HG03520 (cell line): Measurements from ENCODE around the gene KRTAP1-4.
"Not testable (repeated sequence)": the region's sequence is repeated elsewhere in the genome, so short reads cannot be mapped to it uniquely, and the experiment has no call there.

Source experiments
- ATAC-seq: cut with Tn5 transposase; IDR thresholded peaks from one replicate; pipeline ENCODE4 v1.9.1; 2021; ENCODE audit warnings: mild to moderate bottlenecking, moderate library complexity; ENCODE audit not compliant: unreplicated experiment

The KRTAP1-4 gene

DNA sequence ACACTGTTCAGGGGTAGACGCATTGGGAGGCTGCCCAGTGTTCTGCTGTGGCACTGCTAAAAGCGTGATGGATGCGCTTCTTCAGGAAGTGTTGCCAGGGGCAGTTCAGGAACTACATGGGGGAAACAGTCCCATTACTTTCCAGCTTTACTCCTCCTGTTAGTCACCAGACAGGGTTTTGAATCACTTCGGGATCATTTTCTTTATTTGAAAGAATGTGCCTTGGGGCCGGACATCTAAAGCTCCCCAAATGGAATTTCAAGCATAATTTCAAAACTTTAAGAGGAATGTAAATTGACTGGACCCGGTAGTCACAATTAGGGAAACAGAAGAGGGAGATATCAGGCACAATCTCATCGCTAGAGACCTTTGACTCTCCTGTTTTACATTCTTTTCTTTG lies 18.4 kb upstream of the KRTAP1-4 start:
- ATAC-seq: no peak

DNA sequence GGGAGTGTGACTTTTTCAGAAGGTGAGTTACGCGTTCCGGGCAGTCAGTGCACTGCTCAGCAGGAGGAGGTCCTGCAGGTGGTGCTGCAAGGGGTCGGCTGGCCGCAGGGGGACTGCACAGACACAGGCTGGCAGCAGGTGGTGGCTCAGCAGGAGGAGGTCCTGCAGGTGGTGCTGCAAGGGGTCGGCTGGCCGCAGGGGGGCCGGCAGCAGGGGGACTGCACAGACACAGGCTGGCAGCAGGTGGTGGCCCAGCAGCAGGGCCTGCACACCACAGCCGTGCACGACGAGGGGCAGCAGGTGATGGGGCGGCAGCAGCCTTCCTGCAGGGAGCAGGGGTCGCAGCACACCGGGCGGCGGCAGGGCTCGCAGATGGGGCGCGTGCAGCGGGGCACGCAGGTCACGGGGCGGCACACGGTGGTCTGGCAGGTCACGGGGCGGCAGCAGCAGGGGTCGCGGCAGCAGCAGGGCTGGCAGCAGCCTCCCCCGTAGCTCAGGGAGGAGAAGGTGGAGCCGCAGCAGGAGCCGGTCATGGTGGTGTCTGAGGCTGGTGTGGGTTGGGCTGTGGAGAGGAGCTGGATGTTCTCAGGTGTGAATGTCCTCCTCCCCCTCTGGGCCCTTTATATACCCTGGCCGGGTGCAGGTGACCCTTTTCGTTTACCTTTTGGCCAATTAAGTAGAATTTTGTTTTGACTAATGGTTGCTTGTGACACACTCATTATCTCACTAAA lies 16.9 kb upstream of the KRTAP1-4 start, which contains the start of gene KRTAP2-1:
KRTAP2-1 (minus strand) TSS at position 582 of the 731 bp plus-strand sequence; CDS start at position 533, 49 bp downstream.
- ATAC-seq: not testable (repeated sequence)

DNA sequence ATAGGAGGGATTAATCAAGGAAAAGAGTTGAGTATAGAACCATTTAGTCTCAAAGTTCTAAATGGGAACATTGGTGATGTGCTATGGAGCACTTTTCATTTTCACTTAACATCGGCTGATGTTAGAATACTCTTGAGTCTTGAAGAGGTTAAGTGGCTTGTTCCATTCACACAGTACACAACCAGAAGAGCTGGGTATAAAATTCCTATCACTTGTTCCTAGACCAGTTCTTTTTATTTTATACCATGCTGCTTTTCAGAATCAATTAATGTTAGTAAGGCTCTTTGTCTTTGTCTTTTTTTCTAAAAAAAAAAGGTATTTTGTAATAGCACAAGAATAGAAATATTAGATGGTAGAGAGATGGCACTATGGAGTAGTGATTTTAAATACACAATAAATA lies 13.0 kb upstream of the KRTAP1-4 start:
- no peak for ATAC-seq

DNA sequence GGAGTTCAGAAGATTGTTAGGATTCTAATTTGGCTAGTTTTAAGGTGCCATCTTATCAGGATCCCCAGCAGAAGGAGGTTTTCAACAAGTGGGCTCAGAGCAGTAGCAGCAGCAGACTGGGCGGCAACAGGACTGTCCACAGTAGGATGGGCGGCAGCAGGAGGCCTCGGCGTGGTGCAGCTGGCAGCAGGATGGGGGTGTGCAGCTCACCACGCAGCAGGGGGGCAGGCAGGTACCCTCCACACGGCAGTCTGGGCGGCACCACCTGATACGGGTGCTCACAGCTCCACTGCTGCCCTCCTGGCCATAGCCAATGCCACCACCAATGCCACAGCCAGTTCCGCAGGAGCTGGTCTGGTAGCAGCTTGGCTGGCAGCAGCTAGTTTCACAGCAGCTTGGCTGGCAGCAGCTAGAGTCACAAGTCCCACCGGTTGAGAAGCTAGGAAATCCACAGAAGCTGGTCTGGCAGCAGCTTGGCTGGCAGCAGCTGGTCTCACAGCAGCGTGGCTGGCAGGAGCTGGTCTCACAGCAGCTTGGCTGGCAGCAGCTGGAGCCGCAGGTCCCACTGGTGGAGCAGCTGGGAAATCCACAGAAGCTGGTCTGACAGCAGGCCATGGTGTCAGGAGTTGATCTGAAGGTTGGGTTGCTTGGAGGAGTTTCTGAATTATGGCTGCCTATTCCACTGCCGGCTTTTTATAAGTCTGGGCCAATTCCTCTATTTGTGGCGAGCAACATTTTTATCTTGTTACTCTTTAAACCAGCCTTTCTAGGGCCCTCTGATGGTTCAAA lies 11.0 kb upstream of the KRTAP1-4 start, which contains the start of gene KRTAP1-1:
KRTAP1-1 (minus strand) TSS at position 668 of the 789 bp plus-strand sequence; CDS start at position 615, 53 bp downstream.
- ATAC-seq: not testable (repeated sequence)

DNA sequence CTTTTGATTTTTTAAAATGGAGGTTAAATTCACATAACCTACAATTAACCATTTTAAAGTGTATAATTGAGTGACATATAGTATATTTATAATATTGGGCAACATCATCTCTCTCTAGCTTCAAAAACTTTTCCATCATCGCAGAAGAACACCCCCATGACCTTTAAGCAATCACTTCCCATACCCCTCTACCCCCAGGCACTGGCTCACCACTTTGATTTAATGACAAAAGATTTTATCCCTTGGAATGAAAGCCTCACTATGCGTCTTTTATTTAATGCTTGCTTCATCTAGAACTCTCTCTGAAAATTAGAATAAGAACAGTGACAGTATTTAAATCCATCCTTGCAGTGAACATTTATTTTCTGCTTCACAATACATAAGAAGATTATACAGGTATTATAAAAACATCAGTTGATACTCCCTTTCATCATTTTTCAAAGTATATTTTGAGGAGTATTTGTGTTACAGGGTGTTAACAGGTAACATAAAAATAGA lies 7.9 kb upstream of the KRTAP1-4 start:
- ATAC-seq: no peak

DNA sequence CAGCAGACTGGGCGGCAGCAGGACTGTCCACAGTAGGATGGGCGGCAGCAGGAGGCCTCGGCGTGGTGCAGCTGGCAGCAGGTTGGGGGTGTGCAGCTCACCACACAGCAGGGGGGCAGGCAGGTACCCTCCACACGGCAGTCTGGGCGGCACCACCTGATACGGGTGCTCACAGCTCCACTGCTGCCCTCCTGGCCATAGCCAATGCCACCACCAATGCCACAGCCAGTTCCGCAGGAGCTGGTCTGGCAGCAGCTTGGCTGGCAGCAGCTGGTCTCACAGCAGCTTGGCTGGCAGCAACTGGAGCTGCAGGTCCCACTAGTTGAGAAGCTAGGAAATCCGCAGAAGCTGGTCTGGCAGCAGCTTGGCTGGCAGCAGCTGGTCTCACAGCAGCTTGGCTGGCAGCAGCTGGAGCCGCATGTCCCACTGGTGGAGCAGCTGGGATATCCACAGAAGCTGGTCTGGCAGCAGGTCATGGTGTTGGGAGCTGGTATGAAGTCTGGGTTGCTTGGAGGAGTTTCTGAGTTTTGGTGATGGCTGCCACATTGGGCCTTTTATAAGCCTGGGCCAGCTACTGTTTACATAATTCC lies 4.4 kb upstream of the KRTAP1-4 start, which contains the start of gene KRTAP1-3:
KRTAP1-3 (minus strand) TSS at position 529 of the 590 bp plus-strand sequence; CDS start at position 476, 53 bp downstream.
- ATAC-seq: not testable (repeated sequence)

DNA sequence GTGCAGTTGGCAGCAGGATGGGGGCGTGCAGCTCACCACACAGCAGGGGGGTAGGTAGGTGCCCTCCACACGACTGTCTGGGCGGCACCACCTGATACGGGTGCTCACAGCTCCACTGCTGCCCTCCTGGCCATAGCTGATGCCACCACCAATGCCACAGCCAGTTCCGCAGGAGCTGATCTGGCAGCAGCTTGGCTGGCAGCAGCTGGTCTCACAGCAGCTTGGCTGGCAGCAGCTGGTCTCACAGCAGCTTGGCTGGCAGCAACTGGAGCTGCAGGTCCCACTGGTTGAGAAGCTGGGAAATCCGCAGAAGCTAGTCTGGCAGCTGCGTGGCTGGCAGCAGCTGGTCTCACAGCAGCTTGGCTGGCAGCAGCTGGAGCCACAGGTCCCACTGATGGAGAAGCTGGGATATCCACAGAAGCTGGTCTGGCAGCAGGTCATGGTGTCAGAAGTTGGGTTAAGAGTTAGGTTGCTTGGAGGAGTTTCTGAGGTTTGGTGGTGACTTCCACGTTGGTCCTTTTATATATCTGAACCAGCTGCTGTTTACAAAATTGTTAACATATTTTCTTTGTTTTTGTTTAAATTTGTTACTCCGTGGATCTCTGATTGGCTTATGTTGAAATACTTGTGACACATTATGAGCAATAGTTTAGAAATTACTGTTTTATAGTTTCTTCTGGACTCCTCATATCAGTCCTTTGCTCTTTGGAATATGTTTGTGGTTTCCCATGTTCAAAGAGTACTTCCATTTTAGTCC lies 3.1 kb downstream of the KRTAP1-4 start, which contains the start of gene KRTAP1-5:
KRTAP1-5 (minus strand) TSS at position 494 of the 757 bp plus-strand sequence; CDS start at position 441, 53 bp downstream.
- no peak for ATAC-seq

DNA sequence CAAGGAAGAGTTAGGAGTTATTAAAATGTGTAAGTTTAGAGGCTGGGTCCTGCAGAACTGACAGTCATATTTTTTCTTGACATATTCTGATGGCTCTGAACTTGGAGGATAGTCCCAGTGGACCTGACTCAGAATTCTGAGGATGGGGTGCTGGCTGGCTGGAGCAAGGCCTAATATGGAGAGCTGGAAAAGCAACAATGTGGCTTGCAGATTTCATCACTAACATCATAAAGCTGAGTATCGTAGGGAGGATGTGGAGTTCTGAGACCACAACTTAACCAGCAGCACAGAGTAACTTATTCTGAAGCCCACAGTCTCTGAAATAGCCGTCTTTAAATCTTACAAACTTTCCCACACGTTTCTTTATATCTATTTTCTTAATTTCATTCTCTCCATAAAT lies 5.3 kb downstream of the KRTAP1-4 start:
- no peak for ATAC-seq

DNA sequence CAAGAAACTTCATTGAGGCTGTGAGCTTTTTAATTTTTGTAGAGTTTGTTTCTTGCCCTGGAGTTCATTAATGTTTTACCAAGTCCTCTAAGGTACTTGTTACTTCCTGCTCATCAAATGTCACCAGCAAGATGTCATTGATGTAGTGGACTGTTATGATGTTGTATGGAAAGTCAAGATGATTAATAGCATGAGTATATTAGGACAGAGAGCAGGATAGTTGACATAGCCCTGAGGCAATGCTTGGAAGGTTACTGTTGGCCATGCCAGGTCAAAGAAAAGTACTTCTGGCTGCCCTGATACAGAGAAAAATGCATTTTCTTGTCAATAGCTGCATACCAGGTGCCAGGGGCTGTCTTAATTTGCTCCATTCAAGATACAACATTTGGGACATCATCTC lies 9.7 kb downstream of the KRTAP1-4 start:
- ATAC-seq: no peak

DNA sequence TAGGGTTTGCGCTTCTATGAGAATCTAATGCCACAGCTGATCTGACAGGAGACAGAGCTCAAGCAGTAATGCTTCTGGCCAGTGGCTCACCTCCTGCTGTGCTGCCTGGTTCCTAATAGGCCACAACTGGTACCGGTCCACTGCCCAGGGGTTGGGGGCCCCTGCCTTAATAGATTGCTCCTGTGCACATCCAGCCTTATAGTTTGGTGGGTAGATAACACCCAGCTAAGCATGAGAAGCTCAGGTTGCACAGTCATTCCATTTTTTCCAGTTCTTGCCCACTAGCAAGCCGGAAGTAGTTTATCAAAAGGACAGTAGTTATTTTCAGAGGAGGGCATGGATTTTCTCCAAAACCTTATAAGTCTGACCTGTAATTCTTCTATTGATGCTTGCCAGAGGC lies 10.6 kb downstream of the KRTAP1-4 start:
- no peak for ATAC-seq

DNA sequence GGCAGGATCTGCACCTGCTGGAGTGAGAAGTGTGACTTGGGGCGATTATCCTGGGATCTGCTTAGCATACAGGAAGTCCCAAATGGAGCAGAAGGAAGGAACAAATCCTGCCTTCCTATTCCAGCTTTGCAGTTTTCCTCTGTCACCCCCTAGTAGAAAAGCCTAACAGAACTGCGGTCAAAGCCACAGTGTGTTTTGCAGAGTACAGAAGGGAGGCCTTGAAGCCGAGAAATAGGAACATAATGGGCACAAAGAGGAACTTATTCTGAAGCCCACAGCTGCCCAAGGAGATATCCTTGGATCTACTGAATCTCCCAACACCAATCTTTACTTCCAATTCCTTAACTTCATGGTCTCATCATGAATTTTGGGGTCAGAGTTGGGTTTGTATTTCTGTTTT lies 11.5 kb downstream of the KRTAP1-4 start:
- ATAC-seq: no peak

DNA sequence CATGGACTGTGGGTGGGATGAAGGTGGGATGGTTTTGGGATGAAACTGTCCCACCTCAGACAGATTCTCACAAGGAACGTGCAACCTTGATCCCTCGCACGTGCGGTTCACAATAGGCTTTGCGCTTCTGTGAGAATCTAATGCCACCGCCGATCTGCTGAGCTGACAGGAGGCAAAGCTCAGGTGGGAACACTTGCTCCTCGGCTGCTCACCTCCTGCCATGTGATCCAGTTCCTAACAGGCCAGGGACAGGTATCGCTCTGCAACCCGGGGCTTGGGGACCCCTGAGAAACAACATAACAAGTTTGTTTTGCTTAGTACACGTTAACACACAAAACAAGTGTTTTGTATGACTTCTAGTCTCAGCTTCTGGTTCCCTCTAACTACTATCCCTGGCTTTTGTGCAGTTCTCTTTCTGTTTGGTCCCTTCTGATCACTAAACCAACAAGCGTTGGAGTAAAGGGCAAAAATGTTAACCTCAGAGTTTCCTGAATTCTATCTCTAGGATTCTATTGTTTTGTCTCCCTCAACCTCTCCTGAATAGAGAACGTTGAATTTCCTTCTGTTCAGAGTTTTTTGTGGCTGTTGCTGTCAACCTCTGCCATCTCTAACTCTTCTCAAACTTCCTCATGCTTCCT lies 13.3 kb downstream of the KRTAP1-4 start:
- ATAC-seq: no peak

DNA sequence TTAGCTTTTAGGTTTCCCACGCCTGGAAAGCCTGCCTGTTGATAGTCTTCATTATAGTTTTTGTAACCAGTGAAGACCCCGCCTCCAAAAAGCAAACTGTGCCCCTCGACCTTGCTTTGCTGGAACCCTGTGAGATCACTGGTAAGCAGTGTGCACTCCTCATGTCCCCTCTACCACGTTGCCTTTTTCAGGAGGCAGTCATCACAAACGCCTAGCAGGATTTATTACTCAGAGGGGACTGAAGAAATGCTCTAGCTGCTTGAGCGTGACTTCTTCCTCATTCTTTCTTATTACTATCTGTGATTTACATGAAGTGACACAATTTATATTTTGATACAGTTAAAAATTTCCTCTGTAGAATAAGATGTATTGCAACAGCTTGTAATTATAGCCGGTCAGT lies 14.5 kb downstream of the KRTAP1-4 start:
- no peak for ATAC-seq

DNA sequence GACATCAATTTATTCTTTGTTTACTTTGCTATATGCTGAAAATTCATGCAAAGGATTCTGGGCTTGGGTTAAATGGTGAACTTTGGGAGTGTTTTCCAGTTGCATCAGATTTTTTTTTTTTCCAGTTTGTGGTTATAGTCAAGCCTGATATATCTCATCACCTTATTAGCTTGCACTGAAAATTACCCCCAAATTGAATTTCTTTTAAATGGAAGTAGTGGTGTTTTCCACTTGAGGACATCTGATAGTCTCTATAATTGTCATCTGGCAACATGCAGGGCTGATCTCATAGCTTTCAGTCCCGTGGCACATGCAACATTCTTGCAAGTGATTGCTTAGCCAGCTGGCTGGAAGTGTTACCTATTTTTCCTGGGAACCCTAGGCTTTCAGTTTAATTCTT lies 16.4 kb downstream of the KRTAP1-4 start:
- ATAC-seq: no peak

DNA sequence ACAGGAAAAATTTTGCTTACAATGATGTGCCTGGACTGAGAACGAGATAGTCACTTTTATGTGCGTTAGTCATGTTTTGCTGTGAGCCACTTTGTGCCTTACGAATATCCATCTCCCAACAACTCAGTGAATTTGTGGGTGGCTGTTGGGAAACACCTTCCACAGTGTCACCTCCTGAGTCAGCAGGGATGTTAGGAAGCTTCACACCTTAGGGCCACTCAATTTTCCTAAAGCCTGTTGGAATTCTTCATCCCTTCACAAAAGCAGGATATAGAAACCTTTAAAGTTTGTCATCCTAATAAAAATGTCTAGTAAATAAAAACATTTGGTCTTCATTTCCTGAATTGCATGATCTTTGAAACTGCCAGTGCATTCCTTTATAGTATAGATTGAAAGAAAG lies 16.8 kb downstream of the KRTAP1-4 start:
- ATAC-seq: no peak

DNA sequence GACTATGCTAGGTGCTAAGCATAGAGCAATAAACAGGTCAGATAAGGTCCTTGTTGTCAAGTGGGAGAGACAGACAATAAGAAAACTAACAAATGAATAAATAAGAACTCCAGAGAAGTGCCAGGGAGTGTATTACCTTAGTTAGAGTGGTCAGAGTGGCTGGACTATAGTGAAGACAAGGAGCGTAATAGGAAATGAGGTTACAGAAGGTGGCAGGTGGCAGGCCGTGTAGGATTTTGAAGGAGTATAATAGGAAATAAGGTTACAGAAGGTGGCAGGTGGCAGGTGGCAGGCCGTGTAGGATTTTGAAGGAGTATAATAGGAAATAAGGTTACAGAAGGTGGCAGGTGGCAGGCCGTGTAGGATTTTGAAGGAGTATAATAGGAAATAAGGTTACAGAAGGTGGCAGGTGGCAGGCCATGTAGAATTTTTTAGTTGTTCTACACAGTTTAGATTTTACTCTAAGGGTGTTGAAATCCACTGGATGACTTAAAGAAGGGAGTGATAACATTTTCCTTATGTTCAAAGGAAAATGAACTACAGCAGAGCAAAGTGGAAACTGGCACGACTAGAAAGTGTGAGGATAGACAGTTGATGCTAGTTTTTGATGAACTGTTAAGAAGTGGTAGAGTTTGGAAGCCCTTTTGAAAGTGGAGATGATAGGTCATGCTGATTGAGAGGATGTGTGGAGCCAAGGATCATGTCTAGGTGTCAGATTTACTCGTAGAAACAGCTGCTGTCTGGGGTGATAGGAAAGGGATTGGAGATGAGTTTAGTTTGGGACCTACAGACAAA lies 17.5 kb downstream of the KRTAP1-4 start:
- no peak for ATAC-seq

DNA sequence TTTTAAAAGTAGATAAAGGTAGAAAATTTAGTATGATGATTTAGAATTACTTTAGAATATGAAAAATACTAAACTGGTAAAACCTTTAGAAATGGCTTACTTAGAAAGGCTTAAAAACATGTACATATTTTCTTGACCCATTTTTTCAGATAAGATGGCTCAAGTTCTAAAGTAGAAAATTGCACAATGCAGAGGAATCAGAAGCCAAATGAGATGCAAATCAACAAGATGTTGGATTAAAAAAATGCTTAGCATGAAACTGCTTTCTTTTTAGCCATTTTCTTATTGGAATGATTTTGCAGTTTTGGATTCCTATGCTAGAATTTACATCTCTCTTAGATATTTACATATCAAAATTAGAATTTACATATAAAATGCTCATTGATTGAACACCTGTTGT lies 19.6 kb downstream of the KRTAP1-4 start:
- ATAC-seq: no peak

DNA sequence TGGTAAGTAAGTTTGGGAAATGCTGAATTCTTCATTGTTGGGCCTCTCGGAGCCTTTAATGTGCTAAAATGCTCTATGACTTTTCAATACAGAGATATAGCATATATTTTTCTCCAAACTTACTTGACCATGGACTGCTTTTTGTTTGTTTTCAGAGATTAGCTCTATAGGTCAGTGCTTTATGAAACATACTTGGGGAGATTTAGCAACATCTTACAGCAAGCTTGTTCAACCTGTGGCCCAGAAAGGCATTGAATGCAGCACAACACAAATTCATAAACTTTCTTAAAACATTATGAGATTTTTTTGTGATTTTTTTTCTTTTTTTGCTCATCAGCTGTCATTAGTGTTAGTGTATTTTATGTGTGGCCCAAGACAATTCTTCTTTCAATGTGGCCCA lies 20.1 kb downstream of the KRTAP1-4 start:
- ATAC-seq: no peak

DNA sequence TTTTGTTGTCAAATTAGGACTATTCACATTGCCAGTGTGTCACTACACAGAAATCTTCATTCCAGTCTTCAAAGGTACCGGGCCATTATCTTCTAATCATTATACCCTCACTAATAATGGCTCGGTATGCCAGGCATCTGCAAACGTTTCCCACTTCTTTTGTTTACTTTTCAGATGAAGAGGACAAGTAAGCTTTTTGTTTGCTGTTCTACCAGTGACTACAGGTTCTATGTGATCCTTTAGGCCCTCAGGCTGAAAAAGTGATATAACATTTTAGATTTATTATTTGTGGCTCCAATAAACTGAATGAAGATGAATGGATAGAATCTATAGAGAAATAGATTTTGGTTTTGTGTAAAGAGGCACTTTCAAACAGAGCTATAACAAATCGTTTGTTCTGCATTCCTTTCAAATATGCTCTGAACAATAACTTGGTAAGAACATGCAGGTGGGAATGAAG lies 20.7 kb downstream of the KRTAP1-4 start:
- no peak for ATAC-seq
